DND-41 (cell line): ENCODE results near the gene ZIC4.

ENCODE experiments used
- EZH2 ChIP-seq: IDR thresholded peaks from 3 replicates; pipeline ENCODE4 v1.6.1; 2012; ENCODE audit warnings: borderline replicate concordance, low read depth, mild to moderate bottlenecking, moderate library complexity, low read length, inconsistent platforms; ENCODE audit not compliant: severe bottlenecking
- TF ChIP-seq, protein P1 (sequence below): IDR thresholded peaks from 2 replicates; pipeline ENCODE4 v1.5.1; 2012; ENCODE audit warnings: borderline replicate concordance, low read length, moderate library complexity, mild to moderate bottlenecking; ENCODE audit not compliant: poor library complexity, severe bottlenecking; ENCODE audit errors: extremely low read depth

GRCh38 chr3:147369661-147370123 lies 36.7 kb downstream of the ZIC4 start:
- TF ChIP-seq, protein P1, sequence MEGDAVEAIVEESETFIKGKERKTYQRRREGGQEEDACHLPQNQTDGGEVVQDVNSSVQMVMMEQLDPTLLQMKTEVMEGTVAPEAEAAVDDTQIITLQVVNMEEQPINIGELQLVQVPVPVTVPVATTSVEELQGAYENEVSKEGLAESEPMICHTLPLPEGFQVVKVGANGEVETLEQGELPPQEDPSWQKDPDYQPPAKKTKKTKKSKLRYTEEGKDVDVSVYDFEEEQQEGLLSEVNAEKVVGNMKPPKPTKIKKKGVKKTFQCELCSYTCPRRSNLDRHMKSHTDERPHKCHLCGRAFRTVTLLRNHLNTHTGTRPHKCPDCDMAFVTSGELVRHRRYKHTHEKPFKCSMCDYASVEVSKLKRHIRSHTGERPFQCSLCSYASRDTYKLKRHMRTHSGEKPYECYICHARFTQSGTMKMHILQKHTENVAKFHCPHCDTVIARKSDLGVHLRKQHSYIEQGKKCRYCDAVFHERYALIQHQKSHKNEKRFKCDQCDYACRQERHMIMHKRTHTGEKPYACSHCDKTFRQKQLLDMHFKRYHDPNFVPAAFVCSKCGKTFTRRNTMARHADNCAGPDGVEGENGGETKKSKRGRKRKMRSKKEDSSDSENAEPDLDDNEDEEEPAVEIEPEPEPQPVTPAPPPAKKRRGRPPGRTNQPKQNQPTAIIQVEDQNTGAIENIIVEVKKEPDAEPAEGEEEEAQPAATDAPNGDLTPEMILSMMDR: no peak
- TF ChIP-seq EZH2: no peak
